Measurements from ENCODE around the gene WARS2.

Gene WARS2

DNA sequence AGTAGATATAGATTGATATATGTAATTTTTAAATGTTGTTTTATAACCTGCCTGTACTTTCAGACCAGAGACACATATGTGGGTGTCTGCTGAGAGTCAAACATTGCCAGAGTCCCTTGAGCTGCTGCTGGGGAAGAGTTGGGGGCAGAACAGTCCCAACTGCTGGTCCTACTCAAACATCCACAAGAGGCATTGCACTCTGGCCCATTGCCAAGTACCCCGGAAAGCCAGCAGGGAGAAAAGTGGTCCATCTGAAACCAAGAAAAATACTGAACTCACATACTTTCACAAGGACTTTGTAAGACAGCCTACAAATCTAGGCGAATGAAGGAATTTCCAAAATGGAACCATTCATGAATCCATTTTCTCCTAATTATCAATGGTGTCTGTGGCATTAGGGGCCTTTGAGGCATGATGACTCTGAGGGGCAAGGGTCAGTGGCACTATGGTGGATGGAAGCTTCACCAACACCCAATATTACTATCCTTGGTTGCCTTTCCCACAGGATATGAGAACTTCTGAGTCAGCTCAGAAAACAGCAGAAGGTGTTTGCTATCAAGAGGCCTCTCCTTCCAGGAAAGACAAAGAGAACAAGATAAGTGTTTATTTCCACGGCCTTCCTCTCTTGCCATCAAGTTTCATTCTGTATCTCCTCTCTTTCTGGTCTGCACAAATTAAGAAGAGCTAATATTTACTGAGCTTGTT is 145.0 kb downstream of the WARS2 start:
- no peak for DNase-seq

DNA sequence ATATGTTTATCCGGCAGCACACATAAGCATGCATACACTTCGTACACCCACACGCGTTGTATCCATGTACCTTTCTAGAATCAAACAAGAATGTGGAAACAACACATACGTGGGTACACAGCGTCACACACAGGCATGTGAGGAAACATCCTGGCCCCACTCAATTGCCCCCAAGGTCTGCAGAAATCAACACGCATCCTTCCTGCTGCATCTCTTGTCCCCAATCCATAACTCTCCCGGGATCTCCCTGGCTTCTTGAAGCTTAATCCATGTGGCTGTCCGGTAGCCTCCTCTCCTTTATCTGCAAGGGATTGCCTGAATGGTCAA is 146.8 kb downstream of the WARS2 start:
- no peak for DNase-seq

DNA sequence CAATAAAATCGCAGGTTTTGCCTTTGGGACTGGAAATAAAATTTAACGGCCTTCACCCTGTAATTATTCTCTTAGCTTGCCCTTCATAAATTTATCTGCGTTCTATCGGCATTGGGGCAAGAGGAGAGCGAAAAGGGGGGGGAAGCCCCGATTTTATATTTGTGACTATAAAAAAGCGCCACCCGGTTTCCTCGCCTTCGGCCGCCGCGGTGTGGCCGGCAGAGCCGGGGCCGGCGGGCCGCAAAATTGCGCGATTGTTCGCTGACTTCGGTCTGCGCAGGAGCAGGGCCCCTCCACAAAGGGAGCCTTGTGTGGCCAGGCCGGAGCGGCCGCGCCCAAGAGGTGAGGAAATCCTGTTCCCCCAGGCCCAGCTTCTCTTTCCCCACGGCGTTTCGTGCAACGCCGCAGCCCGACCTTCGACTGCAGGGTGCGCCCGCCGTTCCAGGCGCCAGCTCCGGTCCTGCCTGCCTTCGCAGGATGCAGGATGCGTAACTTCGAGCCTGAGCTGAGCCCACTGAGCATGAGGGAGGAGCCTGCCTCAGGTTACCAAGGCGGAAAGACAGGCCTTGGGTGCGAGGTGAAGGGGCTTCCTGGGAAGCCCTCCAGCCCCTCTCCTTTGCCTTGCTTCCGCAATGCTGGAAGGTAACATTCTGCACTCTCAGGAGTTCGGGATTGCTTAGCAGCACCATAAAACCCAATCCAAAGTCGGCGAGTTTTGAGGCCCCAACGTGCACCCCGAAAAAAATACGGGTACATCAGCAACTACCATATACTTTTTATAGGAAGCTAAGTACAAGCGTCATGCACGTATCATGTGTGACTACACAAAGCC is 147.4 kb downstream of the WARS2 start:
- no peak for DNase-seq

DNA sequence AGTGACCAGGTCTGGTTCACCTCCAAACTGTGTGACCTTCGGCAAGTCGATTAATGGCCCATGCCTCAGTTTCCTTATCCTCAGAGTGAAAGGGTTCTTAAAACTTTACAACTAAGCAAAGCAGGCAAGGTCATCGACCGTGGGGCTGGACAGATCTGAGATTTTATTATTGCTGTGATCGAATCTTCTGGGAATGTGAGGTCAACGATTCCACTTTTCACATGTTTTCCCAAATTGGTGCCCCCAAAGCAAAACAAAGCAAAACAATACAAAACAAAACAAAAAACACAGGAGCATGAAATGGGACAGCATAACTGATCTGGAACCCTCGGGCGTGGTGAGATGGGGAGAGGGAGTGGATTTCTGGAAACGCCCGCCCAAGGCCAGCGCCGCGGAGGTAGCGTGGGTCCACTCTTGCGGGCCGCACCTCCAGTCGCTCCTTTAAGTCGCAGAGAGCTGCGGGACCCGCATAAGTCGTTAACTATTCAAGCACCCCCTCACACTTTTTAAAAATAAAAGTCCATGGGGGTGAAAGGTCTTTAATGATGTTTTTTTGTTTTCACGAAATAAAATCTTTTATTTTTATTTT is 148.1 kb downstream of the WARS2 start:
- DNase-seq: no peak

DNA sequence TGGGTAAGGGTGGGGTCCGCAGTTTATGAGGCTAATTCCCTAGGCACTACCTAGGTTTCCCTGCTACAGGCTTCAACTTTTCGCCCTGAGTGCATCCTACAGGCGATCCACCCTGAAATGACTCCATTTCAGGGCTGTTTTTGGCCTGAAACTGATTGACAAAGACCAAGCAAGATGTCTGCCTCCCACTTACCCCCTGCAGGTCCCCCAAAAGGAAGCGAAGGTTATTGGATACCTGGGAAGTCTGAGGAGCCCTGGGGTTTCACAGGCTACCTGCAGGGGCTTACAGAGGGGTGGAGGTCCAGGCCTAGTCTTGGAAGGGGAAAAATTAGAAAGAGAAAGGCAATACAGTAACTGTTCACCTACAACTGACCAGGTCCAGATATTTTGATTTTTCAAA is 149.0 kb downstream of the WARS2 start:
- no peak for DNase-seq

DNA sequence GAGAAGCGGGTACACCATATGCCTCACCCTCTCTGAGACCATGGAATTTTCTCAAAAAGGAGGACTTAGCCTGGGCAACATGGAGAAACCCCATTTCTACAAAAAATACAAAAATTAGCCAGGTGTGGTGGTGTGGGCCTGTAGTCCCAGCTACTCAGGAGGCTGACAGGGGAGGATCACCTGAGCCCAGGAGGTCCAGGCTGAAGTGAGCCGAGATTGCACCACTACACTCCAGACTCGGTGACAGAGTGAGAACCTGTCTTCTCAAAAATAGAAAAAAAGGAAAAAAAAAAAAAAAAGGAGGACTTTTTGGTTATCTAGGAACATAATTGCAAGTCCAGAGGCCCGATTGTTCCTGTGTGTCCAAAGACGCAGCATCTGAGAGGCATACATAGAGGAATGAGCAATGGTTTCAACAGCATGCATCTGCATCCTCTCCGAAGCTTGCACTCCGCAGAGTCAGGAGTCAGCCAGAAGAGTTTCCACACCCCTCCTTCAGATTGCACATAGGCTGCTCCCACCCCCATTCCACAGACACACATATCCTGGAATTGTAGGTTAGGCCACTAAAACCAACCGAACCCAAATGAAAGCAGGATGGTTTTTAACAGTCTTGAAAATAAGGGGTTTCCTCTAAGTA is 149.8 kb downstream of the WARS2 start:
- DNase-seq: no peak

DNA sequence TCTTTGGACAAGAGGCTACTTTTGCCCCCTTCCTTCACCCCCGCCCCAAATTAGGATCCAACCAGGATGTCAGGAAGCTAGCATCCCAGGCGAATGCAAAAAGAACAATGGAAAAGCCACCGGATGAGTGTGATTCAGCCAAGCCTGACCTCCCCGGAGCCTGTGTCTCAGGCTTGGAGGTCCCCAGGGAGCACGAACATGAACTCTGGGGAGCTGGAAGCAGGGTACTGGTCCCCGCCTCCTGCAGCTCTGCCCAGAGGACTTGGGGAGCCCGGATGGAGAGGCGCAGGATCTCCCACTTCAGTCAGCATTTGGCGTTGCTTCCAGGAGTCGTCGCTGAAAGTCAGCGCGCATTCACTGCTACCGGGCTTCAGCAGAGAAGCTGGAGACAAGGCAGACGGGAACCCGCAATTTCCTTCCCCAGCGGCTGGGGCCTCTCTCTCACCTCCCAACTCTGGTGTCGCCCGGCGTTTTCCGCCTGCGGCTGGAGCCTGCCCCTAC is 150.5 kb downstream of the WARS2 start:
- DNase-seq: no peak

DNA sequence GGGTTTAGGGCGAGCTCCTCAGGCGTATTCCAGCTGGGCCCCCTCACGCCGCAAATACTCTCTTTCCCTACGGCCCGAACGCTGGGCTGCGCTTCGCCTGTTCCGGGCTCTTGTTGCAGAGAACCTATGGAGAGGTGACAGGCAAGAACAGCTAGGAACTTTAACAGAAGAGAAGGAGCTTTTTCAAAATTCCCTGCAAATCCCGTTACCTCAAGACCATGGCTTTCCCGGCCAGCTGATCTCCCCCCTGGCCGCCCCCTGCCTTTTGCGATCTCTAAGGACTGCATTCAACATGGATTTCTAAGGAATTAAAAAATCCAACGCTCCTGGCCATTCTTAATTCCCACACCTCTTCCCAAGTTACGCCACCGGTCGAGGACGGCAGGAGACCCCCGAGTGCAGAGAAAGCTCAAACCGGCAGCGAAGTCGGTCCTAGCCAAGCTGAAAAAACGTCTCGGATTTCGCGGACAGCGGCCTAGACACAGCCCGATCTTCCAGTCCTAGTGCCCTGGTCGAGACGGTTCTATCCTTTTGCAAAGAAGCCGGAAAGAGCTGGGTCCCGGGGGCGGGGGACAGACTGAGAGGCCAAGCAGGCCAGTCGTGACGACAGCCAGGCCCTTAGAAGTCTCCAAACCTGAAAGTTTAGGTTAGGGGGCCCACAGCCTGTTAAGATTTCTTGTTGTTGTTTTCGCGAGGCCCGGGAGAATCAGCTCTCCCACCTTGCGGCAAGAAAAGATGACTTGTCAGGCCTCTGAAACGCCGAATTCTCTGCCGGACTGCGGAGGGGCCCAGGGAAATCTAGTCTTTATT is 151.2 kb downstream of the WARS2 start:
- DNase-seq: no peak

DNA sequence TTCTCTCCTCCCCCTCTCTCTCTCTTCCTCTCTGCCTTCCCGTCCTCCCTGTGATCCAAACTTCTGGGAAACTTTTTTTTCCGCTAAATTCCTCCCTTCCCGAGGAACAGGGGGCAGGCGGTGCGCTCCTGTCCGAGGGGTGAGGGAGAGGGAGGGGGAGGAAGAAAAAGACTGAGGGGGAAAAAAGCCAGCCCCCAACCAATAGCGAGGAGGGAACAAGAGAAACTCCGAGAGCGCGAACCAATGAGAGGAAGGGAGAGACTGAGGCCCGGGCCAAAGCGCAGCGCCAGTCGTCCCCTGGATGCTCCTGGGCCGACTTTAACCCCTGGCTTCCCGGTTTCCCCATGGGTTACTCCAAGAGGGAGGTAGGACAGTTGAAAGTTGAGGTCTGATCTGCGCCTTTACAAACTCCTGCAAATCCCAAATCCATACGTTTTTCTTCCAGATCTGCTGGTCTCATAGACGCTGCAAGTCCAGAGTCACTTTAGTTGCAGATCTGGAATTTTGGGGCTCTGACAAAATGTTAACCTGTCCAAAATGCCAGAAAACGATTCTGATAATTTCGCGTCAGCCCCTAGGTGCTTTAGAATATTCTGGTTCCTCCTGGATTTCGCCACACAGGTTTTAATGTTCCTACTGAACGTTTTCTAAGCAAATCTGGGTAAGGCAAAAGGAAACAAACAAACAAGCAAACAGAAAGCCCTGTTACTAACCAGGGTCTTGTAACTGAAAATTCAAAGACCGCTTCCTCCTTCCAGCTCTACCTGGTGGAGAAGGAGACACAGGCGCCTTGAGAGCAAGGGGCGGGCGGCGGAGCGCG is 152.1 kb downstream of the WARS2 start, which contains the start of gene TBX15:
TBX15 (minus strand) TSS at position 158 of the 820 bp plus-strand sequence. CDS start 548 bp downstream, outside the sequence.
- DNase-seq: no peak

DNA sequence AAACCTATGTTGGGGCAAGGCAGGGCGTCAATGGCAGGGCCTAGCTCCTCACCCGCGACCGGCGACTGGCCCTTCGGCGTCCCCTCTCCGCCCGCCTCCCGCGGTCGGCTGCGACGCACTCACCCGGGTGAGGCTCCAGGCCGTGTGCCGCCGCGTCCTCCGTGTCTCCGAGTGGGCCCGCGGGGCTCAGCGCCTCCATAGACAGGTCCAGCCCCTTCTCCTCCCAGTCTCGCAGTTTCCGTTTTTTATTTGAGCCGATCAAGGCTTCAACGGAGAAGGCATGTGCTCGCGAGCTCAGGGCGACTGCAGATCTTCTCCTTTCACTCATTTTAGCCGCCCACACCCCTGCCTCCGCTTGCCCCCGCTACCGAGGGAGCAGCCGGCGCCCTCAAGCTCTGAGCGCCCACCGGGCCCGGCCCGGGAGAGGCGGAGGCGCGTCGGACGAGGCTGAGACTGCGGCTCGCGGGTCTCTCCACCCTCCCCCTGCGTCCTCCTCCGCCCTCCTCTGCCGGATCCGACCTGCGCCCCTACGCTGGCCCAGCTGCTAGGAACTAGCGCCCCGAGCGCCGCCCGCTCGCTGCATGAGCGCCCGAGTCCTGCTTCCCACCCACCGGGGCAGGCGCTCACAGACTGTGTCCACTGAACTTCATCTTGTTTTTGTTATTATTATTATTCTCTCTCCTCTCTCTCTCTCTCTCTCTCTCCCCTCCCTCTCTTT is 152.8 kb downstream of the WARS2 start:
- DNase-seq: no peak

DNA sequence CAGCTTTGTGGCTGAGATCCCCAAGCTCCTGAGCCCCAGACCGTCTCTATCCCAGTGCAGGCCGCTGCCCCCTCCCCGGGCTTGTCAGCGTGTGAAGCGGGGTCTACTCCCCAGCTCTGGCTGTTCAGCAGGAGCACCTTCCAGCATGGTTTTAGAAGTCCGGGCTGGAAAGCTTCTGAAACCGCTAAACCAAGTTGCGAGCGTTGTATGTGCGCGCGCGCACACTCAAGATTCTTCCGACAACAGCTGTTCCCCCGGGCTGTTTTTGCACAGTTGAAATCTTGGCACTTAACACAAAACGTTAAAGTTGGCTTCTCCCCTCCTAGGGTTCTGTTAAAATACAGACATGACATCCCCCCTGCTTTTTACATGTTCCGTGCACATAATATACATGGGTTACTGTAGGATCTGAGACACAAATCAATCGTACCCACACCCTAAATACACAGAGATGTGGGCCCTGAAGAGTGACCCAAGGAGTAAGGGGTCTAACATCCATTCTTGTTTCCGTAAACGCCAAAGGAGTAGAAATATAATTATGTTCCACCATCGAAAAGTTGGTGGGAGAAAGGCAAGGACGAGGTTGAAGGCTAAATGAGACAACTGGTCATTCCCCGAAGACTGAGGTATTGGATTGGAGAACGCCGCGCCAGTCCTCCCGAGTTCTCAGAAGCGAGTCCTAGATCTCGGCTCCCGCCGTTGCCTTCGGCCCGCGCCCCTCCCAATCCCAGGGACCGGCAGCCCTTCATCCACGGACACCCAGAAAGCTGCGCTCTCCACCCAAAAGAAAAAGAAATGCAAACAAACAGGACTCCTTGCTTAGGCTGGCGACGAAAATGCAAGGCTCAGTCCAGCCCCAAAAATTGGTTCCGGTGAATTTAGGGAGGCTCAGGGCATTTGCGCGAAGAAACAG is 153.6 kb downstream of the WARS2 start:
- DNase-seq: no peak

DNA sequence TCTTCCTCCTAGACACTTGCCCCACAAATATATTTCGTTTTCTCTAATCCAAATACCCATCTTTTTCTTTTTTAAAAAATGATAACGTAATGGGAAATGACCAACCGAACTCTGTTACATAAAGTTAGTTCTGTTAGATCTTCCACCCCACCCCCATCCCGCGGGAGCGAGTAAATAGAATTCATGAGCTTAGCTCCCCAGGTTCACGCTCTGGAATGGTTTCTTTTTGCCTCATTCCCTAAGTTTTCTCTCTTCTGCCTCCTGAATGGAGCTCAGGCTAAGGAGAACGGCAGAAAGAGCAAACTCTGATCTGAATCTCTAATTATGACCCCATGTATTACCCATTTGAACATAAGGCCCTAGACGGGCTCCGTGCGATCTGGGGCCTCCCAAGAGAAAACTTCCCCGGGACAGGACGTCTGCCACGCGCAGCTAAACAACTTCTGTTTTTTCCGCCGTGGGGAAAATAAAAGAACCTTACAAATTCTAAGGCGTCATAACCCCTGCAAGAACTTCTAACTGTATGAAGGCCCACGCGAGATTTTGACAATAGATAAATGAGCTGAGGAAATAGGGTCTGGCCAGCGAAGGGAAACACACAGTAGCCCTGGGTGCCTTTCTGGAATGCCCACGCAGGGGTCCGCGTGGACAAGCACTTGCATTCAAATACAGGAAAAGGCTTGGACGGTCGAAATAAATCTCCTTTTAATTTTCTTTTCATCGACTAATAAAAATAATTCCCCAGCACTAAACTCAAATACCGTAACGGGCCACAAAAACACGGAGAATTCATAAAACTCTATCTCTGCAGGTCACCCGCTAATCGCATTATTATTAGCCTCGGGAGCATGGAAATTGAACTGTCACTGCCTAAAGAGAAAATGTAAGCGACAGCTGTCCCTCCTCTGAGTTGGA is 154.6 kb downstream of the WARS2 start:
- no peak for DNase-seq

DNA sequence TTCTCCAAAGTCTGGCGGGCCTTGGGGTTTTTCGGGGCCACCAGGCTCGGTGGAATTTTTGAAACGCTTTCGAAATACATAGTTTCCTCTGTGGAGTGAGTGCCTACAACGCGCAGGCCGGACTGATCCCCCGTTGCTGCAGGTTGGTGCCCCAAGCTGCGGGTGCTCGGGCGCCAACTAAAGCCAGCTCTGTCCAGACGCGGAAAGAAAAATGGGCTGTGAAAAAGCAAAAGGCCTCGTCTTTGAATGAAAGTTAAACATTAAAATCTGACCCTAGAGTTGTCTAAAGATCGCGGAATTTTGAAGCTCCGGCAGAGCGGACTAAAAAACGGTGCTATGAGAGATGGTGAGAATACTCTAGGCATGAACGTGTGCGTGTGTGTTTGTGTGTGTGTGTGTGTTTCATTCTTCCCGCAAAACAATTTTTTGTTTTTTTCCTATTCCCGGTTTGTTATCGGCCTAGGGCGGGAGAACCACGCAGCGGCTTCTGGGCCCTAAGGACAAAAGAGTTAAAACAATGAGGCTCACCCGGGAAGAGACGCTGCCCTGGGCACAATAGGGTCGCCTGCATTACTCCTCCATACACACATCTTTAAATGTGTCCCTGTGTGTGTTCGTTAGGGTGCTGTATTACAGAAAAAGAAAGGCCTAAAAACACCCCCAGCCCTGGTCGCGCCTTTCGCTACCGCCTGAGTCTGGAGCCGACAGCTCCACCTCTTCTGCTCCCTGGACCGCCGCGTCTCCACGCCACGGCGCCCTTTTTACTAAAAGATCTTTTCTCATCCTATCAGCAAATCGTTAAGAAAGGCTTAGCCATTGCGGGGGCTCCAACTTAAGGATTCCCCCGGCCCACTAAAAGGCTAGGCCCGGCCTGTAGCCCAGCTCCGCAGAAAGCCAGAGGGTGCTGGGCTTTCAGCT is 155.5 kb downstream of the WARS2 start:
- DNase-seq: no peak

DNA sequence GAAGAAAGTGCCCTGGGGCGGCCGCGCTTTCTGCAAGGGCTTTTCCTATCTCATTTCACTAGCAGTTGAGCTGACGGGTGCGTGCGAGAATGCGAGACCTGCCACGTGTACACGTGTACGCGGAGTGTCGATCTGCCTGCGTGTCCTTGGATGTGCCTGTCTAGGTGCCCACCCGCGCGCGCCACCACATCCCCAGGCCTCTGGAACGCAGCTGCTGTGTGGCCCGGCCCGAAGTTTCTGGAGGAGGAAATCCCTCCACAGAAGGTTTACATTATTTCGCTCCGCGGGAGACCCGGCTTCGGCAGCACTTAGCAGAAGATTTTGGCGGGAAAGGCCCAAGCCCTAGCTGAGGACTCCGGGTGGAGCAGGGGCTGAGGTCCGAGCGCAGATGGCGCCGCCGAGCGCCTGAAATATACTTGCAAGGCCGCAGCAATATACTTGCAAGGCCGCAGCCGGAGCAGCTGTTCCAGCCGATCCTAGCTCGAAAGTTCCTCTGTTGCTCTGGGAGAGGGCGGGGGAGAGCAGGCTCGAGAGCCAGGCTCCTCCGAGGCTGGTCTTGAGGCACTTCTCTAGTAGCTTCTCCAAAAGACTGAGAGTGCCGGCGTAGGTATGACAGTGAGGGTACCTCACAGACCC is 156.2 kb downstream of the WARS2 start:
- DNase-seq: no peak

DNA sequence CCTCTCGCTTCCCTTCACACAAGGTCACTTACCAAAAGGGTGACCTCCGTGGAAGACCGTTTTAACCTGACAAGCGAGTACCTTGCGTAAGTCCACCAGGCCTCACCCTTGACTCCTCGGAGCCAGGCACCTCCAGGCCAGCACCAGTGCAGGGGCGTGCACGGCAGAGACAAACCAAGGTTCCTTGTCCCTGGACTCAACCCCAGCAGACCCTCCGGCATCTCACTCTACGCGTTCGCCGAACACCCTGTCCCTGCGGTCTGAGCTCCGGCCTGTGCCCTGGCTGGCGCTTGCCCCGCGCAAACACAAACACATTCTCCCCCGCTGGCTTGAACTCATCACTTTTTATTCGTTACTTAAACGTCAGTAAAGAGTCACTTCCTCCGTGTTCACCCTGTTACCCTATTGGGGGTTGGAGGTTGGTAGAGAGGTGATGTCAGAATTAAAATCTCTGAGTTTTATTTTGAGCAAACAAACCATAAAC is 156.9 kb downstream of the WARS2 start:
- DNase-seq: no peak

DNA sequence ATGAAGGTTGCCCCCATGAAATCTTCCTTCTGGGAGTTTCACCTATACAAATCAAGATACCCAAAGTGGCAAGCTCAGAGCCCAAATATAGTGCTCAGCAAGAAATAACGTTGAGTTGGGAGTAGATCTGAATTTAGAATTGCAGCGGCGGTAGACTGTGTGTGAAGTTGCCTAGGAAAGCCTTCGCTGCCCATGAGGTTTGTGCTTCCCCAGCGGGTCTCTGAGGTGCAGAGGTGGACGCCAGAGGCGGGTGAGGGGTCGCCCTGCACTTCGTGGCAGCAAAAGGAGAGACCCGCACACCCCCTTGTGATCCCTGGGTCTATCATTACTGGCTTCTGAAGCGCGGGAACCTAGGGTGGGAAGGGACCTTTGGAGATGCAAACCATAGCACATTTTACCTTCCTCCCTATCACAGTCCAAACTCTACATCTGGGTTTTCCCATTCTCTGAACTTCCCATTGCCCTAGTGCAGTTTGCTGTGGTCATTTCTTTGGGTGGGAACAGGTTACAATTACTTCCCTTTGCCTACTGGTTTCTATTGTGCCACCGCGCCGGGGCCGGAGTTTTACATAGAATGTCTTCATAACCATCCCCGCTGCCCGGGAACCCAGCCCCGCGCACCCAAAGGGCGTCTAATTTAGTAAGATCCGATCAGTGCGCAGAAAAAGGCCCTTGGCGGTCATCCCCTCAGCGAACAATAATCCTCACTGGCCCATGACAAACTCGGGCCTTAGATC is 157.5 kb downstream of the WARS2 start:
- DNase-seq: no peak

All from SW 1271 (cell line).